ENCODE results near the gene CDK3.
"Not testable (repeated sequence)": the region's sequence is repeated elsewhere in the genome, so short reads cannot be mapped to it uniquely, and the experiment has no call there.

CDK3 gene

DNA sequence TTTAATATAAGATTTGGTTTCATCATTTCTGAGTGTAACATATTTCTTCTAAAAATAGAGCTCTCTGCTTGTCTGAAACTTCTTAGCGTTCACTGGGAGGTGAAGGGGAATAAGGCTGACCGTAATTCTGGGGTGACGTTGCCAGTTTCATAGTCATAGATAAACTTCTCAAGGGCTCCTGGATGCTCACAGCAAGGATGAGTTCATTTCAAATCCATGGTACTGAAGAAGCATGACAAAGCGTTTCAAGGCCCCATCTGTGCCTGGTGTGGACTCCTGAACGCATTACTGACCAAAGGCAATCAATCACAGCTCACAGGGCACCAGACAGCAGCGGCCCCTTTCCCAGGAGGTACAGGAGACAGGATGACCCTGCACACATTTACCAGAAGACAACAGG is 38.5 kb downstream of the CDK3 start:
- DNase-seq (ENCODE audit: low spot score): no peak

DNA sequence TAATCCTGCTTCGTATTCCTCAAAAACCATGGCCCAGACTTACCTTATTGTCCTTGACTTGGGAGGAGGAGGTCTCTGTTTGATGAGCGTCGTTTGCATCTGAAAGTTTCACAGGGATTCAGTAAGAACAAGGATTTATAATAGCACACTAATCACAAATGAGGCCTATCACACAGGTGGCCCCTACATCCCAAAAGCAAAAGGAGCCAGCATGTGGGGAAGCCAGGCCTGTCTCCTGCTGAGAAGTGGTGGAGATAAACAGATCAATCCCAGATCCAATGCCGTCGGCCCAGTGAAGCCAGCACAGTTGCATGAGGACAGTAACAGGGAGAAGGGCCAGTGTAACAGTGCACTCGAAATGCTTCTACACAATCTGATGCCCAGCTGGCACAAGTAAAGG is 39.7 kb downstream of the CDK3 start:
- no peak for DNase-seq (ENCODE audit: low spot score)

DNA sequence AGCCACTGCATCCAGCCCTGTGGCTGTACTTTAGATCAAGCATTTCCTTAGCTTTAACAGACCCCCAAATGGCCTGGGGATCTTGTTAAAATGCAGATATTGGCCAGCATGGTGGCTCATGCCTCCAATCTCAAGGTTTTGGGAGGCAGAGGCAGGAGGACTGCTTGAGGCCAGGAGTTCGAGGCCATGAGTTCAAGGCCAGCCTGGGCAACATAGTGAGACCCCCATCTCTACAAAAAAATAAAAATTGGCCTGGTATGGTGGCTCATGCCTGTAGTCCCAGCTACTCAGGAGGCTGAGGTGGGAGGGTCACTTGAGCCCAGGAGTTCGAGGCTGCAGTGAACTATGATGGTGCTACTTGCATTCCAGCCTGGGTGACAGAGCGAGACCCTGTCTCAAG is 42.2 kb downstream of the CDK3 start:
- DNase-seq (ENCODE audit: low spot score): not testable (repeated sequence)

DNA sequence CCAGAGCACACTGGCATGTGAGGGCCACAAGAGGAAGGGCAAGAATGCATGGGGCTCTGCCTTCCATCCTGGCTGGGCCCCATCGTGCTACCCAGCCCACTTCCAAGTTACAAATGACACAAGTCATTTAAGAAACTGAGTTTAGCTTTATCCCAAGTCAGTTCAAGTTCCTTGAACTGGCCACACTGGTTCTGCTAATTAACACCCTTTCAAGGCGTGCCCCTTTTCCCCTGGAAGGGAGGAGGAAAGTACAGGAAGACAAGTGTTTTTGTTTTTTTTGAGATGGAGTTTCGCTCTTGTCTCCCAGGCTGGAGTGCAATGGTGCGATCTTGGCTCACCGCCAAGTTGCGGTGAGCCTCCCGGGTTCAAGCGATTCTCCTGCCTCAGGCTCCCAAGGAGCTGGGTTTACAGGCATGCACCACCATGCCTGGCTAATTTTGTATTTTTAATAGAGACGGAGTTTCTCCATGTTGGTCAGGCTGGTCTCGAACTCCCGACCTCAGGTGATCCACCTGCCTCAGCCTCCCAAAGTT is 43.9 kb downstream of the CDK3 start:
- not testable (repeated sequence) for DNase-seq (ENCODE audit: low spot score)

DNA sequence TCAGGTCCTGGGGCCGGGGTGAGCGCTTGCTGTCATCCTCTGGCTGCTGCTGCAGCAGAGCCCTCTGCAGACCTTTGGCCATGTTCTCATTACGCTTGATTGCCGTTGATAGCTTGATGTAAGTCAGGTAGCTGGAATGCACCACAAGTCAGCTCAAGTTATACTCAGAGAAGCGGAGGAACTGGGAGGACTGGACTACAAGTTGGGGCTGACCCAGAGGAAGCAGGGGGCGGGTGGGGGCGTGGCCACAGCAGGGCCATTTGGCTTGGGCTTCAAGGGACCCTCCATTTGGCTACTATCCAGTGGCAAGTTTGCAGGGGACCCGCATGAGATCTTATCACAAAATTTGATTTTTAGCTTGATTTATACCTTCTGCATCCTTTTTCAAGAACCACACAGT is 45.4 kb downstream of the CDK3 start:
- no peak for DNase-seq (ENCODE audit: low spot score)

DNA sequence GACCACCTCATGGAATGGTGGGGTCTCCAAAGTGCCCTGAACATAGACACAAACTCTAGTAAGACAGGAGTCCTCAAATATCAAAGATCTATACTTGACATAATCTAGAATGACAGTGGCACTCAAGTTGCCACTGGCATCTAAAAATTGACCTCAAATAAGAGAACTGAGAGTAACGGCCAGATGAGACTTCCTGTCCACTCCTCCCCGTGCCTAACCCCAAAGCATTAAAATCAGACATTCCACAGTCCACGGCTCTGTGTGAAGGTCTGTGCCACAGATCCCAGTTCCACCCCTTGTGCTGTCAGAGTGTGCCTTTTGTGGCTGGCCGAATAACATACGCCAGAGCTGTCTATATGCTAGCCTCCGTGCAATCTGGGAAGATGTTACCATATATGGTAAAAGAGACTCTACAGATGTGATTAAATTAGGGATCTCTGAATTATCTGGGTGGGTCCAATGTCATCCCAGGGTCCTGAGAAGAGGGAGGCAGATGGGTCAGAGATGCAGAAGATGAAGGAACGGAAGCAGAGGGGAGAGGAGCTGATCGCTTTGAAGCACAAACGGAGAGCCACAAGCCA is 47.5 kb downstream of the CDK3 start:
- DNase-seq (ENCODE audit: low spot score): peak; percentile 93

DNA sequence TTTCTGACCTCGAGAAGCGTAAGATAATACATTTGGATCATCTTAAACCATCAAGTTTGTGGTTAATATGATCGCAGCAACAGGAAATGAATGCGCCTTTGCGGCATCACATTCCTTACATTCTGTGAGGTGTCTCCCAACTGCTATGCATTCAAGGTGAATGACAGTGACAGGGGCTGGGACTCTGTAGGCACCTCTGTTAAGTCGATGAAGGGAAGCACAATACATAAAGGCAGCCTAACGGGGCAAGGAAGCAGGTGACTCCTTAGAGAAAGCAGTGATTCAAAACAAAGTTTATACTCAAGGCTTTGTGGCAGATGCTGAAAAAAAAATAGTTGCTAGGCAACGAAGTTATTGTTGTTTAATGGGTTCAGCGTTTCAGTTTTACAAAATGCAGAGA is 48.1 kb downstream of the CDK3 start:
- no peak for DNase-seq (ENCODE audit: low spot score)

DNA sequence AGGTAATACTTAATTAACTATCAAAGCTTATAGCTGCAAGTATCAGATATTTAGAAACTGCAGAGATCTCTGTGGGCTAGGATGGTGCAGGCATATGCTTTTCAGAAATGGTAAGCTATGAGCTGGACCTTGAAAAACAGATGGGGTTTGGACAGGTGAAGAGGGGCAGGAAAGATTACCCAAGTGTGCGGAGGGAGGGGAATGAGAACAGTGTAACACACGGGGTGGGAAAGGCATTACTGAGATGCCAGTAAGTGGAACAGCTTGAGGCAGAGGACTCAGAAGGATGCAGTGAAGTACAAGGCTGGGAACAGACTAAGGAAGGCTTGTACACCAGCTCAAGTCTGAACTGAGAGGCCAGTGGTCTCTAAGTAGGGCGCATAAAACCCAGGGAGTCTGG is 48.6 kb downstream of the CDK3 start:
- DNase-seq (ENCODE audit: low spot score): no peak

DNA sequence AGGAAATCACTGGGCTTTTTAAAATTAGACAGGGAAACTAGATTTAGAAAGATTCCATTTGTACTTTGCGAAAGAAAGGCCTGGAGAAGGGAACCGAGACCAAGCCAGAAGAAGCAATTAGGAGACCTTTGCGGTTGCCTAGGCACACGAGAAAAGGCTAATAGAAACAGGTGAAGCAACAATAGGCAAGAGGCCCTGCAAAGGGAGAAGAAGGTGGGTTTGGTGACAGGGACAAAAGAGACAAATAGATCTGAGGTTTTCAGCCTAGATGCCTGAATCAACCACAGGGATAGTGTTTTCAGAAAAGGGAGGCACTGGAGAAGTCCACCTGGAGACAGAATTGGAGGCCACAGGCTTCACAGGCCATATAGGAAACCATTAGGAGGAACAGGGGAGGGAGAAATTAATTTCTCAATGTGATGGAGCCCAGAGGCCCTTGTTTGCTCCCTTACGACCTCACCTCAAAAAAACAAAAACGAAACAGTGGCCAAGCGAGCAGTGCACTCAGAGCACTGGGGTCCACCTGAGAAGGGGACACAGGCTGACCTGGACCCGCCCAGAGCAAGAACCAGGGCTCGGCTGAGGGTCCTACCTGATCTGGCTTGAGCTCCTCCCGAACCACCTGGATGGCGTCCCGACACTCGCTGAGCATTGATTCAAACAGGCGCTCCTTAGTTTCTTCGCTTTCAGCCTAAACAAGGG is 49.3 kb downstream of the CDK3 start:
- no peak for DNase-seq (ENCODE audit: low spot score)

DNA sequence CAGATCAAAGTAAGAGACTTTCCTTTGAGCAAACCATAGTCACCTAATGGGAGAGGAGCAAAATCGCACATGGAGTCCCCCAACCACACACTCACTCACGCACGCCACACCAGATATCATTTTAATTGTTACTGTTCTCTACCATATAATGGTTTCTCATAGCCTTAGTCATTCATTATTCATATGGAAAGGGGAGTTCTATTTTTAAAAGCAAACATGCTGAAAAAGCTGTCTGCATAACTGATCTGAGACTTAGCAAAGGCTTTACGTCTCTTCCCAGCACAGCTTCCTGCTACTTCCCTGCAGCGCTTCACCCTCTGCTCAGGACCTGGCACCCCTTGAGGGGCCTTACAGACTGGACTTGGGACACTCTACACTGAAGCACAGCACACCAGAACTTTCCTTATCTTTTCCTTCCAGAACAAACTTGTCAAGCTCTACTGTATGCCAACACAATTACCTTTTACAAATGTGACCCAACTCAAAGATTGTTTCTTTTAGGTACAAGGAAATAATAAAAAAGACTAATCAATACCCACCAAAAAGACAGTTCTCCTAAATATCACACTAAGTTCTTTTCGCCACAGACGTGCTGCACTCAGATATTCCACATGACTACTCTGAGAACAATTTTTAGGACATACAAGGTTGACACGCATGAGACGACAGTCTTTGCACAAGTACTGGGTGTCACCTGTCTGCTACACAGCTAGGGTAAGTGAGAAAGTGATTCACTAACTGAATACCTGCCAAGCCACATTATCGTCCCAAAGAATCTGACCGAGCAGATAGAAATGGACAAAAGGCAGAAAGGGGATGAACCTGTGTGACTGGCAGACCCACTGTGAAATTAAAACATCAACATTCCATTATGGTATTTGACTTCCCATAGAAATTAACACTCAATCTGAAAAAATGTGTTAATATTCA is 50.1 kb downstream of the CDK3 start:
- no peak for DNase-seq (ENCODE audit: low spot score)

DNA sequence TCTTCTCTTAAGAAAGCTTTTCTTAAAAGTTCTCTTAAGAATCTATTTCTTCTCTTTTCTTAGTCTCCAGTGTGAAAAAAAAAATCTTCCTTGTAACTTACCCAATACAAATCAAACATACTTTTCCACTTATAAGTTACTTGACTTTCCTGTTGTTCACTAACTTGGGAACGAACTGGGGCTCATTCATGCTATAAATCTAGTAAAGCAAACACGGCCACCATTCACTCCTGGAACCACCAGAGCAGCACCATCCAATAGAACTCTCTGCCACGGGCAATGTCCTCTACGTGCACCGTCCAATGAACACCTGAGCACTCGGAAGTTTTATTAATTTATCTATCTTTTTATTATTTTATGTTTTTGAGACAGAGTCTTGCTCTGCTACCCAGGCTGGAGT is 50.9 kb downstream of the CDK3 start:
- DNase-seq (ENCODE audit: low spot score): no peak

DNA sequence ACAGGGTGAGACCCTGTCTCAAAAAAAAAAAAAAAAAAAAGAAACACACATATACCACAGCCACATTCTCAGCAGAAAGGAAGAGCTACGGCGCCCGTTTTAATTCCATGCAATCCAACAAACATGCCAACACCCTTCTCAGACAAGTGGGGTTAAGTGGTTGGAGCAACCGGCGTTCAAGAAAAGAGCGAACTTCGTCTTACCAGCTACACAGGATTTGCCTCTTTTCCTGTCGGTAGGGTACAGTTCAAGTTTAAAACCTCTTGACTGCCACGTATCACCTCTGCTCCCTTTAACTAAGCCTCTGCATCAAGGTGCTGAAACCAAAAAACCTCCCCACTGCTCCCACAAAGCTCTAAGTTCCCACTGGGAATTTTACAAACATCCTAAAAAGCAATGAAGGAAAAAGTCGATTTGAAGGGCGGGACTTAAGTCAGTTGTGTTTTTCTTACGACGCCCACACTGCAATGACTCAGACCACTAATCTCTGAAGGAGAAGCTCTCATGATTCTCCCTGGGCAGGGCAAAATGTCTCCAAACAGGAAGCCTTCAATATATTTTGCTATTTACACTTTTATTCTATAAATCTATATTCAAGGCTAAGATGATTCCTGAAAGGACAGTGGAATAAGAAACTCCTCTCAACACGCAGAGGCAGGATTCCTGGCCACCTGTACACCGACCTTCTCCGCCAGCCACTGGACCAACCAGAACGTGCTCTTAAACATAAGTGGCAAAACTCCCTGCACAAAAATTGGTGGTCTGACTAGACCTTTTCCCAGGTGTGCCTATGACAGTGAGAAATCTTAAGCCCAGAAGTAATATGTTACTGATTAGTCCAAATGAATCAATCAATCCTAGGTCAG is 52.8 kb downstream of the CDK3 start:
- DNase-seq (ENCODE audit: low spot score): no peak

DNA sequence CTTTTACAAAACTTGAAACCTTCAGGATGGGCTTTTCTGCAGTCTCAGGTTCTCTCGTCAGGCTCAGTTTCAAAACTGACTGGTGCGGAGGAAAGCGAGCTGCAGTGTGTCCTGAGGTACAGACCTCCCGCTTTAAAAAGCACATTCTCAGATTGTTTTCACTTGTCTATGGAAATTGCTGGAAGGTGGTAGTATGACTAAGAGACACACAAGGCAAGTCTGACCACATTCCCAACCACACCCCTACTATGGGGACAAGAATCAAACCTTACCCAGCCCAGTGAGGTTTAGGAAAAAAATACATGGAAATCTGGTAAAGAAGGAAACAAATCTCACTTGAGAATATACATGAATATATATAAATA is 53.4 kb downstream of the CDK3 start:
- no peak for DNase-seq (ENCODE audit: low spot score)
